Measurements from ENCODE around the gene NEK4.
A peak's percentile ranks its signal among the peaks of the same experiment; 100 is the strongest.

Gene NEK4

DNA sequence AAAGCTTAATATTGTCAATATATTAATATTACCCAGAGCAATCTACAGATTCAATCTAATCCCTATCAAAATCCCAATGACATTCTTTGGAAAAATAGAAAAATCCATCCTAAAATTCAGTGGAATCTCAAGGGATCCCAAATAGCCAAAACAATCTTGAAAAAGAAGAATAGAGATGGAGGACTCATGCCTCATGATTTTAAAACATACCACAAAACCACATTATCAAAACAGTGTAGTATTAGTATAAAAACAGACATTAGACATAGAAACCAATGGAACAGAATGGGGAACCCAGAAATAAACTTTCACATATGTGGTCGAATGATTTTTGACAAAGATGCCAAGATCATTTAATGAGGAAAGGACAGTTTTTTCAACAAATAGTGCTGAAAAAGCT is 14.6 kb downstream of the NEK4 start:
- no peak overlapping the region for H3K4me3 ChIP-seq (ENCODE audit: low read depth, low read length)
- no peak for DNase-seq (ENCODE audit: low read depth)
- TF ChIP-seq, protein P1, sequence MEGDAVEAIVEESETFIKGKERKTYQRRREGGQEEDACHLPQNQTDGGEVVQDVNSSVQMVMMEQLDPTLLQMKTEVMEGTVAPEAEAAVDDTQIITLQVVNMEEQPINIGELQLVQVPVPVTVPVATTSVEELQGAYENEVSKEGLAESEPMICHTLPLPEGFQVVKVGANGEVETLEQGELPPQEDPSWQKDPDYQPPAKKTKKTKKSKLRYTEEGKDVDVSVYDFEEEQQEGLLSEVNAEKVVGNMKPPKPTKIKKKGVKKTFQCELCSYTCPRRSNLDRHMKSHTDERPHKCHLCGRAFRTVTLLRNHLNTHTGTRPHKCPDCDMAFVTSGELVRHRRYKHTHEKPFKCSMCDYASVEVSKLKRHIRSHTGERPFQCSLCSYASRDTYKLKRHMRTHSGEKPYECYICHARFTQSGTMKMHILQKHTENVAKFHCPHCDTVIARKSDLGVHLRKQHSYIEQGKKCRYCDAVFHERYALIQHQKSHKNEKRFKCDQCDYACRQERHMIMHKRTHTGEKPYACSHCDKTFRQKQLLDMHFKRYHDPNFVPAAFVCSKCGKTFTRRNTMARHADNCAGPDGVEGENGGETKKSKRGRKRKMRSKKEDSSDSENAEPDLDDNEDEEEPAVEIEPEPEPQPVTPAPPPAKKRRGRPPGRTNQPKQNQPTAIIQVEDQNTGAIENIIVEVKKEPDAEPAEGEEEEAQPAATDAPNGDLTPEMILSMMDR (IDR thresholded peaks at IDR 0.05; ENCODE audit: low read depth, low read length, missing control alignments), result no peak

GRCh38 chr3:52754373-52754772 is 16.4 kb downstream of the NEK4 start:
- no peak overlapping the region for H3K4me3 ChIP-seq (ENCODE audit: low read depth, low read length)
- TF ChIP-seq, protein P1 (IDR thresholded peaks at IDR 0.05; ENCODE audit: low read depth, low read length, missing control alignments), result no peak
- DNase-seq (ENCODE audit: low read depth), result no peak

DNA sequence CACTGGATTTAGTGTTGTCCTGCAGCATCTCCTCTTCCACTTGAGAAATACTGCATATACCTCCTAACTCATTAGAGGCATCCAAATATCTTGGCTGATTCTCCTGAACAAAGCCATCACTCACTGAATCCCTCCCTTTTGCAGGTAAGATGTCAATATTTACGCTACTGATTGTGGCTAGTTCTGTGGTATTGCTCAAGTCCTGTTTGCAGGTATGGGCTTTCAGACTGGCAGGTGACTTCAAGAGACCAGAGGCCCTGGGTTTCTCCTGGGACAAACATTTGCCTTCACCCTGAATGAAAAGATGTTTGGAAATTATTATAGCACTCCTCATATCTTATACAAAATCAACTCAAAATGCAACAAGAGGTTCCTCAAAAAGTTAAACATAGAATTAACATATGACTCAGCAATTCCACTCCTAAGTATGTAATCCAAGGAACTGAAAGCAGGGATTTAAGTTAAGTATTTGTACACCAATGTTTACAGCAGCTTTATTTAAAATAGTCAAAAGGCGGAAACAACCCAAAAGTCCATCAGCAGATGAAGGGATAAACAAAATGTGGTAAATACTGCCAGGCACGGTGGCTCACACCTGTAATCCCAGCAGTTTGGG is 18.6 kb downstream of the NEK4 start:
- no peak overlapping the region for H3K4me3 ChIP-seq (ENCODE audit: low read depth, low read length)
- no peak for DNase-seq (ENCODE audit: low read depth)
- TF ChIP-seq, protein P1 (IDR thresholded peaks at IDR 0.05; ENCODE audit: low read depth, low read length, missing control alignments), result no peak

- TF ChIP-seq, protein P1 (IDR thresholded peaks at IDR 0.05; ENCODE audit: low read depth, low read length, missing control alignments), result no peak
- DNase-seq (ENCODE audit: low read depth), result no peak
- H3K4me3 ChIP-seq (ENCODE audit: low read depth, low read length), result no peak overlapping the region
These were observed 27.0 kb downstream of the NEK4 start for GRCh38 chr3:52743721-52744120.

- no peak overlapping the region for H3K4me3 ChIP-seq (ENCODE audit: low read depth, low read length)
- DNase-seq (ENCODE audit: low read depth), result no peak
- TF ChIP-seq, protein P1 (IDR thresholded peaks at IDR 0.05; ENCODE audit: low read depth, low read length, missing control alignments), result no peak
These were observed 27.6 kb downstream of the NEK4 start for GRCh38 chr3:52743152-52743551.

- TF ChIP-seq, protein P1 (IDR thresholded peaks at IDR 0.05; ENCODE audit: low read depth, low read length, missing control alignments), result peak; percentile 59
- no peak overlapping the region for H3K4me3 ChIP-seq (ENCODE audit: low read depth, low read length)
- peak; percentile 16 for DNase-seq (ENCODE audit: low read depth)
These were observed 28.2 kb downstream of the NEK4 start for GRCh38 chr3:52742418-52743041.

GRCh38 chr3:52739730-52740129 is 31.0 kb downstream of the NEK4 start:
- TF ChIP-seq, protein P1 (IDR thresholded peaks at IDR 0.05; ENCODE audit: low read depth, low read length, missing control alignments), result no peak
- no peak overlapping the region for H3K4me3 ChIP-seq (ENCODE audit: low read depth, low read length)
- DNase-seq (ENCODE audit: low read depth), result no peak

All from GM12864 (cell line).